HG03378 (cell line): ENCODE data around the gene CREG1.

Experiments
- ATAC-seq: cut with Tn5 transposase; IDR thresholded peaks from one replicate; pipeline ENCODE4 v1.9.1; 2021; ENCODE audit warnings: mild to moderate bottlenecking, moderate library complexity; ENCODE audit not compliant: unreplicated experiment

CREG1 gene

DNA sequence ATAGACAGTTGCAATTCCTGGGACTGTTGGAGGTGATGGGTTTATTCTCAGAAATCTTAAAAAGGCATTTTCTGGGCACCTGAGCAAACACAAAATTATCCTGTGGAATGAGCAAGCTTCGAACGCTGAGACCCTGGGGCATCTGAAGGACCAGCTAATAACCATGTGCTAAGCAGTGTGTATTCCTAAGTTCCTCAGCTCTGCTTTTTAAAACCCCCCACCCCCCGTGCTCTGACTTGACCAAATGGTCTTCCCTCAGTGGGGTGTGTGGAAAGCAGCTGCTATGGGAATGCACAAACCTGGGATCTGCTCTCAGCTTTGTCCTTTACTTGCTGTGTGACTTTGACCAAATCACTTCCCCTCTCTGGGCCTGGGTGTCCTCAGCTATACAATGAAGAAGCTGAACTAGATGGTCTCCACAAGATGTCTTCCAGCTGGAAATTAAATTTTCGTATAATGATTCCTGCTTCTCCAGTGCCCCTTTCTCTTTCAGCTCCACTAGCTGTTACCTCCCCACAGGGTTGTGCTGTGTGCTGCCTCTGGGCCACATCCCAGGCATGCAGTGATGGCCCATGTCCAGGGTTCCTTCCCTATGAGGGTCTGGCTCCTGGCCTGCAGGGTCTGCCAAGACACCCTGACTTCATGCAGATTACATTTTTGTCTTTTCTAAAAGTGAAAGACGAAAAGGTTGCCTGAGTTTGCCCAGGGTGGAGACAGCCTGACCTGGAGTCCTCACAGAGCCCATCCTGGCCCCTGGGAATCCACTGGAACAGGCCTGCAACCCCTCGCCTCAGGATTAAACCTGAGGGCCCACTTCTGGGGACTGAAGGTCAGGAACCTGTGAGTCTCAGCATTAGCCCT lies 20.4 kb downstream of the CREG1 start:
- ATAC-seq, result no peak

DNA sequence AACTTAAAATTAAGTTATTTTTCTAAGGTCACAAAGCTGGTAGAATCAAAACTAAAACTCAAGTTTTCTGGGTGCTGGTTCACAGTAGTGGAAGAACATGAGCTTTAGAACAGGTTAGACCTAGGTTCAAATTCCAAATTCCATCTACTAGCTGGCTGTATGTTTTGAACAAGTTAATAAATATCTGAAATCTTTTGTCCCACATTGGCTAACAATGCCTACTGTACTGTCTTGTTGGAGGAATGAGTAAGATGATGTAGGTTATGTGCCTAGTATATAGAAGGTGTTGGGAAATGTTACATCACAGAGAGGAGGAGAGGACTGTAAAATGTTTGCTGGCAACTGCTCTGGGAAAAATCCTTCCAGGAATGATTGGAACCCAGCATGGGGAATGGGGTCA lies 21.2 kb downstream of the CREG1 start:
- no peak for ATAC-seq

DNA sequence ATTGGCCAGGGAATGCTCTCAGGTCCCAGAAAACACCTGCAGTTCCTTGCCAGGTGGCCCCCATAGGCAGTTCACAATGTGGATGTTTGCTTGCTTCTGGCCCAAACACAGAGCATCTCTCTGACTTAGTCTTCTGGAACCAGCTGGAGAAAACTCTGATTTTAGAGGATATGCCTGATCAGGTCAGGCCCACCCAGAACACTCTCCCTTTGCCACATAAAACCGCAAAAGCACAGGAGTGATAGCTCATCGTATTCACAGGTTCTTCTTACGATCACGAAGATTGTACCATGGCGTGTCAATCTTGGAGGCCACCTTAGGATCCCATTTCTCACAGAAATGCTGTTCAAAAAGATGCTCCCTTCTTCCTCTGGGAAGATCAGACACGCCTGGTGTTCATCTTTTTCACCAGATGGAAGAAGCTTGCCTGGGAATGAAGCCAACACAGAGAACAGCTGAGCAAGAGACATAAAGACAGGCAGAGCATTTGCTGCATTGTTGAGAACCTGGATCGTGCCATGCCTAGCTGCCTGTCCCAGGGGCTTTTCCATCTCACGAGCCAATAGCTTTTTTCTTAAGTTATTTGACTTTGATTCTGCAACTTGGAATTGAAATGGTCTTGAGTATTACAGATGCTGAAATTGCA lies 23.6 kb downstream of the CREG1 start:
- no peak for ATAC-seq

DNA sequence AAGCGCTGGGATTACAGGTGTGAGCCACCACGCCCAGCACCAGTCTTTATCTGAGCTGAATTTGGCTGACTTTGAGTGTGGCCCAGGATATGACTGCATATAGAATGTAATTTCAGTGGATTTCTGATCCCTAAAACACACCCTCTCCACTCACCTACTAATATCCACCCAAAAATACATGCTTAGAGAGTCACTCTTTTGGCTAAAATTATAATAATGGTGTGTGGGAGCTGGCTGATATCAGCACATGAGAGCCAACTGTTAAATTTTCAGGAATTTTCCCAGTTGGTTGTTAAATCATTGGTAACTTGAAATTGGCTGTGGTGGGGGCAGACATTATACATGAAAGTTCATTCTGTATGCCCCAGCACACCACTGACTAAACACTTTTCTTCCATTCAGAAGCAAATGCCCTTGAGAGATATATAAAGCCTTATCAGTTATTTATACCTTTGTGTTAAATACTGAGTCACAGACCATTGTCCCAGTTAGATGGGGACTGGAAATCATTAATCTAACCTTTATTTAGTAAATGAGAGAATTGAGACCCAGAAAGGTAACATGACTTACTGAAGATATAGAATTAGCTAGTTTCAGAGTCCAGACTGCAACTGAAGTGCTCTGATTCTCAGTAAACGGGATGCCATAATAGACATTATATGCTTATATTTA lies 25.4 kb downstream of the CREG1 start:
- ATAC-seq, result no peak

DNA sequence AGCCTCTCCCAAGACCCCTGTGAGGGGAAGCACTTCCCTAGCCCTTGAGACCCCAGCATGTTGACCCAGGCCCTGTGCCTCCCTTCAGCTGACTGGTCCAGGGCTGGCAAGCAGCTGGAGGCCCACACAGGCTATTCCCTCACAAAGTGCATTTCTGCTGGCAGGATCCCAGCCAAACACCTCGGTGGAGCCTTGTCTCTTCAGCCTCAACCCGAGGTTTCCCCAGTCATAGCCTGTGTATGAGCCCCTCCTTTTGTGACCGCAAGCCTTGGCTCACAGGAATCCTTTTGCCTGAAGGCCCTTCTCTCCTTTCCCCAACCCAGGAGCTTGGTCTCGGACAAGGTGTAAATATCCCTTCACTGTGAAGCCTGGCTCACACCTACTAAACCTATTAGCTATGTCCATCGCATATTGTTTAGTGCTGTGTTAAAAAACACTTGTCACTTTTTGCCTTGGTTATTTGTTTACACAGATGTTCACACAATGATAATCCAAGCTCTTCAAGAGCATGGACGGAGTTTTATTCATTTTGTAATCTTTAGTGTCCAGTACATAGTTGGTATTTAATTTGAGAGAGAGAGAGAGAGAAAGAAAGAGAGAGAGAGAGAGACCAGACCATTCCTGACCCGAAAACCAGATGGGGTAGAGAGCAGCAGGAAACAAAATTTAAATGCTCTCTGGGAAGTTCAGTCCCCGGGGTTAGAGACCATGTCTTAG lies 26.7 kb downstream of the CREG1 start:
- no peak for ATAC-seq

DNA sequence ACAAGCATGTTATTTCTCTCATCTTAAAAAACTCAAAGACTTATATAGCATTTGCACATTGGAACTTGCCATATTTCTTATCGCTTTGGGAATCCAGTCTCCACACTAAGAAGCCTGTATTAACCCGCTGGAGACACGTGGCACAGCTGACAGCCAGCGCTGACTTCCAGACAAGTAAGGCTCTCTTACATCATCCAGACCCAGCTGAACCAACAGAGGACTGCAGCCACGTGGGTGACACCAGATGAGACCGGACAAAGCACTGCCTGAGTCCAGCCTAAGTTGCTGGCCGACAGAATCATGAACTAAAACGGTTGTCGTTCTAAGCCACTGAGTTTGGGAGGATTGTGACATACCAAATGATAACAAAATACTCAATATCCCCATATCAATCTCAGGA lies 28.9 kb downstream of the CREG1 start:
- ATAC-seq, result no peak

DNA sequence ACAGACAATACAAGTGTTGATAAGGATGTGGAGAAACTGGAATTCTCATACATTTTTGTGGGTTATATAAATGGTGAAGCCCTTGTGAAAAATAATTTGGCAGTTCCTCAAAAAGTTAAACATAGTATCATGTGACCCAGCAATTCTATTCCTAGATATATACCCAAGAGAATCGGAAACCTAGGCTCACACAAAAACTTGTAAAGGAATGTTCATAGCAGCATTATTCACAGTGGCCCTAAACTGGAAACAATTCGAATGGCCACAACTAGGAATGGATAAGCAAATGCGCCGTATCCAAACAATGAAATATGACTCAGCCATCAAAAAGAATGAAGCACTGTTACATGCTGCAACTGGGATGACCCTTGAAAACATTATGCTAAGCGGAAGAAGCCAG lies 31.3 kb downstream of the CREG1 start:
- no peak for ATAC-seq

DNA sequence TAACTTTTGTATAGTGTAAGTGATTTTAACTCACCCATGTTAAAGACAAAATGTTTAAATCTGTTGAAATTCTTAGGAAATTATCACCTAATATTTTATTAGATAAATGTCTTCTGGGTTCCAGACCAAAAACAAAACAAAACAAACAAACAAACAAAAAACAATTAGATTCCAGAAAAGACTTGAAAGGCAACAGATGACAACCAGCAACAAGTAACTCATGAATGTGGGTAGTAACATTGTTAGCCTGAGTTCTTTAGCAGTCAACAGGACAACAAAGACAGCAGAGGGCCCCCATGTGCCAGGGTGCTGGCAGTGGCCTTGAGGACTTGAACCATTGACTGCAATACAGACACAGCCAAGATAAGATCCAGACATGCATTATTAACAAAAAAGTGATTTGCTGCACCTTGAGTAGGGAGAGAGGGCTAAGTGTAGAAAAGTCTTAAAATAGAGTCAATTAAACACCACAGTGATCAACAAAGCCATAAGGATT lies 32.8 kb downstream of the CREG1 start:
- no peak for ATAC-seq

DNA sequence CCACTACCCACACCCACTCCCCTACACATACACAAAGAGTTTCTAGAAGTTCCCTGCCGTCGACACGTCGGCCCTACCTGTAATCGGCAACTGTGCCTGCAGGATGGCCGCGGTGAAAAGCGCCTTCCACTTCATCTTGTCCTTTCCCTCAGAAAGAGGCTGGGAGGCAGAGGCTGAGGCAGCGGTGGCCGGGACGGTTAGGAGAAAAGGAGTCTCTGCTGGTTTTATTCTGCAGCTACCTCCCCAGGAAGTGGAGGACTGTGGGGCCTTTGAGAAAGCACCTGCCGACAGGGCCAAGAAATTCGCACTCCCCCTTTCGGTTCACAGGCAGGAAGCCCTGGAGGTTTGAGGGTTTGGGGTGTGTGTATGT lies 35.2 kb downstream of the CREG1 start, which contains the start of gene CD247:
Gene CD247, minus strand, starts transcription at position 199 of the 370 bp plus-strand sequence. Its CDS starts 64 bp downstream, at position 135.
- no peak for ATAC-seq

DNA sequence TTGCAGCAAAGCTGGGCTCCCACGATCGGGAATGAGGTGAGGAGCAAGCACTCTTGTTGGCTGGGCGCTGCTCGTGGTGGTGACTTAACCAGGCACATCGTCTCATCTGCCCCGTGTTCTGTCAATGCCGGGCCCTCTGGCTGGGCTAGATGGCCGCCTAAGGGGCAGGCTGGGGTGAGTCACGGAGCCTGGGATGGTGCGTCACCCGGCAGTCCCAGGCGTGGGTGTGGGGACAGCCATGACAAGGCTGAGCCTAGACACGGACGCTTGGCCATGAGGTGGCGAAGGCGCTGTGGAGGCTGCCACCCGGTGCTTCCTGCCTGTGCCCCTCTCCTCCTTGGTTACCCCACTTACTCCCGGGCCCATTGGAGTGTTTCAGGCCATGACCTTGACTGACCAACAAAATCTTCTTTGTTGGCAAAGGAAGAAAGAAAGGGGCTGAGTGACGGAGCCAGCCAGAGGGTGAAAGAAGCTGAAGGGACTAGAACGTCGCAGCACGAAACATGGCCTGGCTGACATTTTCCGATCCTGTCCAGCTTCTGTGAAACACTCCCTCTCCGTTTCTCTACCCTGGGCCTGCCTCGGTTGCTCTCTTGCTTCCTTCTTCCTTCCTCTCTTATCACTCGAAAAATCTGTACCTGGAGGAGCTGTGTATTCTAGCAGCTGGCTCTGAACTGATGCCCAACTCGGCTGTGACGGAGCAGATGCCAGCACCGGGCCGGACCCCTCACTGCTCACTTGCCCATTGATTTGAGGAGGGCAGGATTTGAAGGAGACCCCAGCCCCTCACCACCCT lies 35.8 kb downstream of the CREG1 start:
- ATAC-seq, result no peak

DNA sequence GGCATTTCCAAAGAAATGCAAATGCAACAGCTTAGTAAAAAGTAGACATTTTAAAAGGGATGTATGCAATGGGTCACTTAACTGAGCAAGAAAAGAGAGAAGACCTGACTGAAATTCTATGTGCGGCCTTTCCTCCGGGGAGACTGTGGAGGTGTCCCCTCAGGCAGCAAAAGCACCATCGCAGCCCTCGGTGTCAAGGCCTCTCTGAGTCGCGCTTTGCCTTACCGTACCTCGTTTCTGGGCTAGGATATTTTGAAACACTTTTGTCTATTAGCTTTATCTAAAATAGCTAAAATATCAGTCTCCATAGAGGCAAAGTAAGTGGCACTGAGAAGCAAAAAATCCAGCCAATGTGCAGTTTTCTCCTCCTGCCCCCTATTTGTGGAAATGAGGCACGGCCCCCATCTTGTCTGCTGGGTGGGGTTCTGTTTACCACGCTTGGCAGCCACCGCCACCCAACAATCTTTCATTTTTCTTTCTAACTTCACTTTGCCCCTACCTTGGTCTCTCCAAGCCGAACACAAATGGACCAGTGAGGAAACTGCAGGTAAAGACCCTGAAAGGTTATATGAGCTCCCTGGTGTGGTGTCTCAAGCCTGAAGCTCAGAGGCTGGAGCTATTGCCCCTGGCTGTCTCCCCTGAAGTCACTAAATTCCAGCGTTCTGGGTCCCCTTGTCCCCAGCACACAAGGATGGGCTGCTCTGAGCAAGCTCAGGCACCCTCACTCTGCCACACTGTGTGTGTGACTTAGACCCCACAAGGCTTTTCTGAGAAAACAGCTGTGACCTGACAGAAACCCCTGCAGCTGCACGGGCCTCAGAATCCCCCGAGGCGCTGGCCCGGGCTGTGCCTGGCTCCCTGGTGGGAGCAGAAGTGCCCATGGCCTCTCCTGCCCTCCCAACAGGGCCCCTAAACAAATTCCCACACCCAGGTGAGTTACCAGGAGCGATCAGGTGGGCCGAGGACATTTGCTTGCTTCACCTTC lies 36.9 kb downstream of the CREG1 start:
- no peak for ATAC-seq

DNA sequence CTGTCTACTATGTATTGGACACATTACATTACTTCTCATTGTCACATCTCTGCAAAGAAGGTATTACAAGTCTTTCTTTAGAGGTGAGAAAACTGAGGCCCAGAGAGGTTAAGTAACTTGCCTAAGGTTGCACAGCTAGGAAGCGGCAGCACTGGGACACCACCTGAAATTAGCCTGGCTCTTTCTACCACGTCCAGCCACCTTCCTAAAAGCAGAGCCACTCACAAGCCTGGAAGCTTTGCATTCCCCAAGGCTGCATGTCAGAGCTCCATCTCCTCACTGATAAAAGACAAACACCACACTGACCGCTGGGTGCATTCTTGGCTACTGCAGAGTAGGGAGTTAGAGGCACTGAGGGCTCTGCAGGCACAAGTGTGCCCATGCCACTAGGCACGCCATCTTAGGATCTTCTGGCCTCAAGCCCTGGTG lies 37.7 kb downstream of the CREG1 start:
- no peak for ATAC-seq

DNA sequence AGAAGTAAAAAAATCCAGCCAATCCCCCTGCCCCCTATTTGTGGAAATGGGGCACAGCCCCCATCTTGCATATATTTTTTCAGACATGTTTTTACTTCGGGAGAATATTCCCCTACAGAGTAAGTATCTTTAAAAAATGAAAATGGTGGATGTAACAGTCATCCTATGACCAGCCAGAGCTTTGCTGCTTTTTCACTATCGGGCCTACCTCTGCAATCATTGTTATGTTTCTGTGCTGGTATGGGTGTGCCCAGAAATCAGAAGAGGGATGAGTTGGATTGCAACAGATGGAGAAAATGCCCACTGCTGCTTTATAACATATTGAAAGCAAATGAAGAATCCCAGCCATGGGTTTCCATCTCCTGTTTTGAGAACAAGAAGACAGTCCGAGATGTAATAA lies 38.1 kb downstream of the CREG1 start:
- ATAC-seq, result no peak

DNA sequence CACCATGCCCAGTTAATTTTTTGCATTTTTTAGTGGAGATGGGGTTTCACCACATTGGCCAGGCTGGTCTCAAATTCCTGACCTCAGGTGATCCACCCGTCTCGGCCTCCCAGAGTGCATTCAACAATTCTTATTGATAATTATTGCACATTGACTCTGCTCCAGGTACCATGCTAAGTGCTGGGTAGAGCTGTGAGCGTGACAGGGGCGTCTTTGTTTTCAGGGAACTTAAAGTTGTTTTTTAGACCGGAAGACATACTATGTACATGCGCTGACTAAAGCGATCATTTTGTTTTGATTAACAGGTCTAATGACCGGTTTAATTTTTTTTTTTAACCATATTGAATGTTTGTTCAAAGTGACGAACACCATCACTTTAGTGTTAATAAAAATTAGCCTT lies 39.3 kb downstream of the CREG1 start:
- ATAC-seq, result no peak

DNA sequence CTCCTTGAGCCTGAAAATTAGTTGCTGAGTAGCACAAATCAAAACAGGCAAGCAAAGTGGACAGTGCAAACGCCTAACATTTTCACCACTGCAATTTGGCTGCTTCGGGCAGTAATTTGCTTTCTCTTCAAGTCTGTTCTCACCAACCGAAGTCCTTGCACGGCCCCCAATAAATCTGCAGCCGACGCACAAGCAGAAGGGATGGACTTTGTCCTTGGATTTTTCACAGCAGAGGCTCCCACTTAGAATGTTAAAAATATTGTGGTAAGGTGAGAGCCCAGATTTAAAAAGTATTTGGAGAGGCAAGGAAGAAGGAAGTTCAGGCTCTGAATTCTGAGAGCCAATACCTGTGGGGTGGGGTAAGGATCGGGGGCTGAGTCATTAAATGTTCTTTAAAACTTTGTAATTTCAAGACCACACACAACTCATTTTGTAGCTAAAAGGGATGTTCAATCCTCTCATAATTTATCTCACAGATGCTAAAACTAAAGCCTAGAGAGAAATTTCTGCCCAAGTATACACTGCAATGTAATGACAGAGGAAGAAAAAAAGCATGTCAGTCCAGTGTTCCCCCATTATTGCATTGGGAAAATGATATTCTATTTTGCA lies 41.4 kb downstream of the CREG1 start:
- ATAC-seq, result no peak

DNA sequence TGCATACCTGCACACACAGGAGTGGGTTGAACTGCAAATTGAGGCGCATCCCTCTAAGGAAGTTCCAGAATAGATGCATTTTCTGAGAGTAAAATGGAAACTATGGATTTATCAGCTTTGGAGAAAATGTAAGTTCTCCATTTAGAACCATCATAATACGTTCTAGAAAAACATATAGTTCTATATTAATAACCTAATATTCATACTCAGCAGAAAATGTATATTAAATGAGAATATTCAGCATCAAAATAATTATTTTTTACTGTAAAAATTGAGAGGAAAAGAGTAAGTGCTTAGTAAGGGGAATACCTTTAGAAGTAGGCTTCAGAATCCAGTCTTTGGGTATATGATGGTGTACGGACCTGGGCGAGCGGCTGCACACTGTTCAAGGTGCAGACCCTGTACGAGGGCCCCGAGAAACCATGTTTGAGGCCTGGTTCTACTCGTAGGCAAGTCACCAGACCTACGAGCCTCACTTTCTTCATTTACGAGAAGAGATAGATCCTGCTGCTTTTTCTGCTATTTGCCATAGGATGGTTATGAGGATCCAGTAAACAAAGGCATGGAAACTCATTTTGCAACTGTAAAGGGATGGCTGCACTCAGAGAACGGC lies 42.1 kb downstream of the CREG1 start:
- no peak for ATAC-seq

DNA sequence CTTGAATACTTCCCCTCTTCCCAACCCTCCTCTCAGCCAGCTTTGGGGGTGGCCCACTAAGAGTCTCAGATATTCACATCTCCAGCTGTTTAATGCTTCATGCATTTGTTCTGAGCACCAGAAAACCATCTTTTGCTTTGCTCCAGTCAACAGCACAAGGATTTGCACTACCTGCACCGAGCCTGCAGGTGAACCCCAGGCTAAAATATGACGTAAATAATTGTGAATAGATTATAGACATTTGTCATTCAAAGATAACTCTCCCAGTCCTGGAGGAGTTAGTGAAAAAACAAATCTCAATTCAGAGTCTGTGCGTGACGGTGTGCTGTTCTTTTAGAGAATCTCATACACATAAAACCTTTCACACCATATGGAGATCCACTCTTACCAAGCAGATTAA lies 42.7 kb downstream of the CREG1 start:
- no peak for ATAC-seq

DNA sequence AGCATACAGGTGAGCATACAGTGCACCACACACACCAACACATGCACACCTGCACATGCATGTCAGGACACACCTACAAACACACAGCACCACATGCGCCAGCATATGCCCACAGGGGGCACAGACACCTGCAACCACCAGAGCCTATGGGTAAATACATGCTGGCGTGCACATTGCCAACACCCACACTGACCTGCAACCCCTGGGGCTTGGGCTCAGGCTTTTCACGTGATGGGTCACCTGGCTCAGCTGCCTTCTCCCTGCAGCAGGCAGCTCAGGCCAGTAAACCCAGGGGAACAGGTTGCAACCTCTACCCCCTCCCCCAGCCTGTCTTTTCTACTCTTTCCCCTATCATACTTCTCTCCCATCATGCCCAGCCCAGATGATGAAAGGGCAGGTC lies 43.3 kb downstream of the CREG1 start:
- ATAC-seq, result no peak
